ENCODE results near the gene ZNF662.

- TF ChIP-seq, protein P1, sequence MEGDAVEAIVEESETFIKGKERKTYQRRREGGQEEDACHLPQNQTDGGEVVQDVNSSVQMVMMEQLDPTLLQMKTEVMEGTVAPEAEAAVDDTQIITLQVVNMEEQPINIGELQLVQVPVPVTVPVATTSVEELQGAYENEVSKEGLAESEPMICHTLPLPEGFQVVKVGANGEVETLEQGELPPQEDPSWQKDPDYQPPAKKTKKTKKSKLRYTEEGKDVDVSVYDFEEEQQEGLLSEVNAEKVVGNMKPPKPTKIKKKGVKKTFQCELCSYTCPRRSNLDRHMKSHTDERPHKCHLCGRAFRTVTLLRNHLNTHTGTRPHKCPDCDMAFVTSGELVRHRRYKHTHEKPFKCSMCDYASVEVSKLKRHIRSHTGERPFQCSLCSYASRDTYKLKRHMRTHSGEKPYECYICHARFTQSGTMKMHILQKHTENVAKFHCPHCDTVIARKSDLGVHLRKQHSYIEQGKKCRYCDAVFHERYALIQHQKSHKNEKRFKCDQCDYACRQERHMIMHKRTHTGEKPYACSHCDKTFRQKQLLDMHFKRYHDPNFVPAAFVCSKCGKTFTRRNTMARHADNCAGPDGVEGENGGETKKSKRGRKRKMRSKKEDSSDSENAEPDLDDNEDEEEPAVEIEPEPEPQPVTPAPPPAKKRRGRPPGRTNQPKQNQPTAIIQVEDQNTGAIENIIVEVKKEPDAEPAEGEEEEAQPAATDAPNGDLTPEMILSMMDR (IDR thresholded peaks at IDR 0.05), result no peak
- TF ChIP-seq POLR2A (IDR thresholded peaks at IDR 0.05), result no peak
Measured at GRCh38 chr3:42914771-42915515, 9.0 kb downstream of the ZNF662 start.
